Natural killer cell (primary cell): Measurements from ENCODE around the gene OR6Q1. TPM values are rescaled to one million over a fixed set of nuclear protein-coding genes. Genes with fewer than 3 reads are reported as not detected.

Experiments
- ATAC-seq, 3 donors: fragments of 150-1000 bp in 2 of 3; fragments of 200-7000 bp in 1 of 3; cut with Tn5 transposase; 1 replicate in 1 of 3; 2 replicates in 2 of 3; pipeline ENCODE4 v1.10.0; 2021; ENCODE audit warnings: mild to moderate bottlenecking in 2 of 3, moderate library complexity in 2 of 3
- DNase-seq, 2 donors: peaks; one replicate each; pipeline versions ENCODE4 v3.0.0 to v3.0.0-alpha.2; 2013 to 2021; ENCODE audit warnings: mixed read lengths in 1 of 2
- H3K27ac ChIP-seq: one replicate; pipeline ENCODE4 v1.5.1; 2013; ENCODE audit warnings: mild to moderate bottlenecking, low read length
- H3K27me3 ChIP-seq: one replicate; pipeline ENCODE4 v1.6.1; 2013; ENCODE audit warnings: low read length; ENCODE audit not compliant: control insufficient read depth, insufficient read depth
- H3K36me3 ChIP-seq: one replicate; pipeline ENCODE4 v1.6.1; 2013; ENCODE audit warnings: low read length; ENCODE audit not compliant: control insufficient read depth, insufficient read depth
- H3K4me1 ChIP-seq: one replicate; pipeline ENCODE4 v1.6.1; 2013; ENCODE audit warnings: low read length; ENCODE audit not compliant: control insufficient read depth, insufficient read depth
- H3K4me3 ChIP-seq: one replicate; pipeline ENCODE4 v1.5.1; 2013; ENCODE audit warnings: low read length
- H3K9me3 ChIP-seq: one replicate; pipeline ENCODE4 v1.6.1; 2013; ENCODE audit warnings: low read length; ENCODE audit not compliant: control insufficient read depth, insufficient read depth
- H3K27ac Mint-ChIP-seq, 2 donors: one replicate each; pipeline ENCODE4 v1.8.0; 2022; ENCODE audit warnings: mild to moderate bottlenecking in 2 of 2, mixed read lengths in 2 of 2, moderate library complexity in 1 of 2
- H3K27me3 Mint-ChIP-seq, 2 donors: one replicate each; pipeline ENCODE4 v1.8.0; 2022; ENCODE audit warnings: low read depth in 2 of 2, mixed read lengths in 2 of 2
- H3K36me3 Mint-ChIP-seq: one replicate; pipeline ENCODE4 v1.8.0; 2022; ENCODE audit warnings: mixed read lengths
- H3K4me1 Mint-ChIP-seq, 2 donors: one replicate each; pipeline ENCODE4 v1.8.0; 2022; ENCODE audit warnings: mixed read lengths in 2 of 2
- H3K4me3 Mint-ChIP-seq: one replicate; pipeline ENCODE4 v1.8.0; 2022; ENCODE audit warnings: mild to moderate bottlenecking, moderate library complexity, mixed read lengths
- H3K9me3 Mint-ChIP-seq, 2 donors: one replicate each; pipeline ENCODE4 v1.8.0; 2022; ENCODE audit warnings: mixed read lengths in 2 of 2
- CTCF ChIP-seq: fragments of 200-600 bp; IDR thresholded peaks from one replicate; pipeline ENCODE4 v1.8.0; 2022; ENCODE audit warnings: antibody characterized with exemption
- WGBS: methylation state at CpG from one replicate; pipeline ENCODE4 v1.1.7; 2013; ENCODE audit warnings: missing lambda C conversion rate; ENCODE audit not compliant: insufficient coverage; 5-methylcytosine and 5-hydroxymethylcytosine counted together
- intact Hi-C: fragments of 100-400 bp; cut with micrococcal nuclease; formaldehyde crosslinking; loops from one replicate; pipeline ENCODE4 v1.14.2; 2022
- total RNA-seq, 4 donors: library from RNA; stranded (reverse); fragments of 120-200 nt in 1 of 4; gene quantifications; one replicate each; pipeline versions ENCODE4 v1.2.3 to v1.2.4, GENCODE V29; 2013 to 2022

The OR6Q1 gene
- total RNA-seq, 3 donors from 2014 or later (not counting 1 experiment from before 2014, with no cell fraction given) = not detected

DNA sequence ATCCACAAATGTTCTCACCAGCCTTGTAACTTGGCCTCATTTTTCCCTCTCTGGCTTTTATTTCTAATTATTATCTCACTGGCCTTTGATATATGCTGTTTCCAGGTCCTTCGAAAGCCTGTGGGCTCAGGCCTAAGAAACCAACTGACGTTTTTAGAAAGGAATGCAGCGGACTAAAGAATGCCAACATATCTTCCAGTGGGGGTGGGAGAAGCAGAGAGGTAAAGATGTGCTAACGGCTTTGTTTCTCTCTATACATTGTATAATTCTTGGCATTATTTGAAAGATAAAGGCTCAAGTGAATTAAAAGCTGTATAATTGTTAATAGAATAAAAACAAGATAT lies 28.2 kb downstream of the OR6Q1 start:
- WGBS = 68% methylated on average over 3 of the region's 4 CpGs

GRCh38 chr11:58060535-58060934 lies 29.8 kb downstream of the OR6Q1 start:
- Mint-ChIP-seq H3K9me3 (peaks cover 0 to 2% of the 10 kb centered on the region in 2 donors), H3K4me1 (no peaks in the 10 kb centered on the region), H3K36me3 (no peaks in the 10 kb centered on the region), H3K4me3 (no peak overlapping the region), H3K27ac (no peak overlapping the region), H3K27me3 (peaks cover 0 to 10% of the 10 kb centered on the region in 2 donors)
- no peaks in the 10 kb centered on the region for H3K9me3 ChIP-seq
- DNase-seq (no peak), ATAC-seq (no peak)
- no peaks in the 10 kb centered on the region for H3K27me3 ChIP-seq
- no peak overlapping the region for H3K4me3 ChIP-seq
- 91% methylated on average over 3 of the region's 3 CpGs for WGBS
- intact Hi-C loops = no loop called here
- no peaks in the 10 kb centered on the region for H3K4me1 ChIP-seq
- no peak overlapping the region for H3K27ac ChIP-seq
- TF ChIP-seq CTCF = no peak
- no peaks in the 10 kb centered on the region for H3K36me3 ChIP-seq

More for the DNA sequence above, 28.2 kb downstream of the OR6Q1 start:
- intact Hi-C loops = no loop called here
- Histone ChIP-seq H3K36me3 (no peaks in the 10 kb centered on the region), H3K4me1 (no peaks in the 10 kb centered on the region), H3K27ac (no peak overlapping the region), H3K27me3 (no peaks in the 10 kb centered on the region), H3K9me3 (no peaks in the 10 kb centered on the region), H3K4me3 (no peak overlapping the region)
- TF ChIP-seq CTCF = no peak
- no peak for DNase-seq
- no peak overlapping the region for H3K4me3 Mint-ChIP-seq
- peaks cover 0 to 5% of the 10 kb centered on the region in 2 donors for H3K27me3 Mint-ChIP-seq
- ATAC-seq = no peak
- no peaks in the 10 kb centered on the region for H3K4me1 Mint-ChIP-seq
- no peaks in the 10 kb centered on the region for H3K36me3 Mint-ChIP-seq
- H3K27ac Mint-ChIP-seq = no peak overlapping the region
- peaks cover 0 to 2% of the 10 kb centered on the region in 2 donors for H3K9me3 Mint-ChIP-seq

GRCh38 chr11:58060939-58061672 lies 30.4 kb downstream of the OR6Q1 start:
- H3K9me3 Mint-ChIP-seq = peaks cover 0 to 2% of the 10 kb centered on the region in 2 donors
- ATAC-seq = no peak

More at GRCh38 chr11:58060939-58061672, 30.4 kb downstream of the OR6Q1 start:
- Histone ChIP-seq H3K27me3 (no peaks in the 10 kb centered on the region), H3K27ac (no peak overlapping the region), H3K36me3 (no peaks in the 10 kb centered on the region), H3K4me3 (no peak overlapping the region), H3K9me3 (no peaks in the 10 kb centered on the region), H3K4me1 (no peaks in the 10 kb centered on the region)
- H3K4me1 Mint-ChIP-seq = no peaks in the 10 kb centered on the region
- H3K36me3 Mint-ChIP-seq = no peaks in the 10 kb centered on the region
- no peak overlapping the region for H3K4me3 Mint-ChIP-seq
- 73% methylated on average over 6 of the region's 6 CpGs for WGBS
- peaks cover 0 to 10% of the 10 kb centered on the region in 2 donors for H3K27me3 Mint-ChIP-seq
- no peak for TF ChIP-seq CTCF
- no peak for DNase-seq
- H3K27ac Mint-ChIP-seq = no peak overlapping the region
- intact Hi-C loops = no loop called here
